ENCODE results near the gene SLC24A3. TPM values are rescaled to one million over a fixed set of nuclear protein-coding genes. Genes with fewer than 3 reads are reported as not detected.

Gene SLC24A3
- total RNA-seq, 1 donor from 2014 or later = not detected

DNA sequence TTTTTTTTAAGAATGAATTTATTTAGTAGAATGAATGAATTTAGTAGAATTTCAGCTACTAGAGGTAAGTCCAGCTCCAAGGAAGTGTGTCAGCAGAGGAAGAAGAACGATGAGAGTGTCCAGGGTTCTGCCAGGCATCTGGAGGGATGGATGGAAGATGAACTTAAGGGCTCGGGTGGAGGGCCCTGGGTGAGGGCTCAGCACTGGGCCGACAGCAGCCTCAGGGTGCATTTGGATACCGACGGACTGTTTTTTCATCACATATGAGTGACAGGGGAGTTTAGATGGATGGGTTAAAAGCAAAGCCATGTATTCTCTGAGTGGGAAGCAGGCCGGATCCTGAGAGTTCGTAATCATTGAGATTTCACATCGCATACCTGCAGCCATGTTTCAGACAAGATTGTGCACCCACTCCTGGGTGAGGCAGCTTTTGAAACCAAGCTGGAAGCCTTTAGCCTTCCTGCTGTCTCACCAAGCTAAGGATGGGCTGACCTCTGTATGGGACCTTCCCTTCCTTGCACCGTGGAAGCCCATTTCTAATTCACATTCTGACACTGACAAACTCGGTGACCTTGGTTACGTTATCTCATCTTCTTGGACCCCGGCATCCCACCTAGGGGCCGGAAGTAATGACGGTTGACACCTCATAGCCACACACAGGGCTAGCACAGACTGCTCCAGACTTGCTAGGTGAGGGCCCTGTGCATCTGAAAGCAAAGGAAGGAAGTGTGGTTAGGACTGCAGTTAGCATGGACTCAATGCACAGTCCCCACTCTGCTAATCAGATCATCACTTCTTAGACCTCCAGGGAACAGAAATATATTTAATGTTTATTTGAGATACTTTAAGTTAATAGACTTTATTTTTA lies 228.5 kb downstream of the SLC24A3 start:
- no peak for DNase-seq (ENCODE audit: low spot score)
- Mint-ChIP-seq H3K27me3 (ENCODE audit: low read depth) (no peaks in the 10 kb centered on the region), H3K4me3 (ENCODE audit: low read depth) (no peak overlapping the region), H3K9me3 (peaks cover 9% of the 10 kb centered on the region), H3K27ac (no peak overlapping the region), H3K36me3 (ENCODE audit: low read depth) (peaks cover 2% of the 10 kb centered on the region), H3K4me1 (ENCODE audit: low read depth) (peaks cover 11% of the 10 kb centered on the region)
- intact Hi-C loops (cut with micrococcal nuclease) = no loop called here

DNA sequence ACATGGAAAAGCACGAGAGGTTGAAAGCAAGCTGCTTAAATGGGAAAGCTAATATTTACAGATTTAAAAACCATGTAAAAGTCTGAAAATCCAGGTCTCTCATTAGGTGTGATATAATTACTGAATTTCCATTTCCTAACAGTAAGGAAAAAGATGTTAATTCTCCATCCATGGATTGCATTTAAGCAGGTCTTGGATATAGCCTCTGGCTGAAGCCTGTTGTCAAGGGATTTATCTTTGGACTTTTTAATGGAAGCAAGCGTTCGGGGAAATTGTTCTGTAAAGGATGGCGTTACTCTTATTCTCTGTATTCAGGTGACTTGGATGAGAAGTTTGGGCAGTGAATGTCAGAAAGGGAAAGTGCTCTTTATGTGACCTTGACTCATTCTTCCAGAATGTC lies 233.8 kb downstream of the SLC24A3 start:
- no peak for DNase-seq (ENCODE audit: low spot score)
- Mint-ChIP-seq H3K4me3 (ENCODE audit: low read depth) (no peak overlapping the region), H3K36me3 (ENCODE audit: low read depth) (peaks cover 2% of the 10 kb centered on the region), H3K27me3 (ENCODE audit: low read depth) (peaks cover 1% of the 10 kb centered on the region), H3K9me3 (peaks cover 9% of the 10 kb centered on the region), H3K27ac (no peak overlapping the region), H3K4me1 (ENCODE audit: low read depth) (peaks cover 6% of the 10 kb centered on the region)
- intact Hi-C loops (cut with micrococcal nuclease) = no loop called here

DNA sequence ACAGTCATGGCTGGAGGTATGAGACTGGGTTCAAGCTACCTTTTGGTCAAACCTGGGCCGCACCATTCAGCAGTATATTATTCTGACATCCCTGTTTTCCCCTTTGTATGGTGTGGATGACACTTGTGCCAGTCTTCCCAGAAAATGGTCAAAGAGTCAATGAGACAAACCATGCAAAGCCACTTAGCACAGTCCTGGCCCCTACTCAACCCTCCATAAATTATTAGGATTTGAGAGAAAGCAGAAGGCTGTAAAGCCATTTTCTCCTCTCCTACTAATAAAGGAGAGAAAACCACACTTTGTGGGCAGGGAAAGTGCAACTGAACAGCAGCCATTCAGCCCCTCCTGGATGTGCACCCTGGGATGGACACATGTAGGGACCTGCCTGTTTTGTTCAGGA lies 236.2 kb downstream of the SLC24A3 start:
- peaks cover 2% of the 10 kb centered on the region for H3K27me3 Mint-ChIP-seq (ENCODE audit: low read depth)
- DNase-seq (ENCODE audit: low spot score) = no peak
- H3K4me3 Mint-ChIP-seq (ENCODE audit: low read depth) = no peak overlapping the region
- peaks cover under 1% of the 10 kb centered on the region for H3K36me3 Mint-ChIP-seq (ENCODE audit: low read depth)
- no peak overlapping the region for H3K27ac Mint-ChIP-seq
- intact Hi-C loops (cut with micrococcal nuclease) = no loop called here
- peaks cover 6% of the 10 kb centered on the region for H3K9me3 Mint-ChIP-seq
- H3K4me1 Mint-ChIP-seq (ENCODE audit: low read depth) = peaks cover 14% of the 10 kb centered on the region

DNA sequence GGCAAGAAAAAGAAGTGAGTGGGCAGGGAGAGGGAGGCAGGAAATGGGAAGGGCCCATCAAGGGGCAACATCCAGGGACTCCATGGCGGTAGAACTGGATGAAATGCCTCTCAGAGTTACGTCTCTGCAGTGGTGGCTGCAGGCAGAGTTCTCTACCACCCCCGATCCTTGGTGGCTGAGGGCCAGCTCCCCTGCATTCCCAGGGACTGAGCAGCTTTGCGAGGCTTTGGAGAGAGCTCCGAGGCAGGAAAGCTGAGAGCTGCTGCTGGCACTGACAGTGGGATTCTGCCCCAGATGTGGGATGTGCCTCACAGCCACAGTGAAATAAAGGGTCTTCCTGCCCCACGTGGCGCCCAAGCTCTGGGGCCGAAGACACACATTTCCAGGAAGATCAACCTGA lies 236.6 kb downstream of the SLC24A3 start:
- H3K36me3 Mint-ChIP-seq (ENCODE audit: low read depth) = no peaks in the 10 kb centered on the region
- H3K9me3 Mint-ChIP-seq = peaks cover 2% of the 10 kb centered on the region
- peaks cover 2% of the 10 kb centered on the region for H3K27me3 Mint-ChIP-seq (ENCODE audit: low read depth)
- H3K4me3 Mint-ChIP-seq (ENCODE audit: low read depth) = no peak overlapping the region
- DNase-seq (ENCODE audit: low spot score) = no peak
- H3K4me1 Mint-ChIP-seq (ENCODE audit: low read depth) = peaks cover 14% of the 10 kb centered on the region
- intact Hi-C loops (cut with micrococcal nuclease) = no loop called here
- H3K27ac Mint-ChIP-seq = no peak overlapping the region

DNA sequence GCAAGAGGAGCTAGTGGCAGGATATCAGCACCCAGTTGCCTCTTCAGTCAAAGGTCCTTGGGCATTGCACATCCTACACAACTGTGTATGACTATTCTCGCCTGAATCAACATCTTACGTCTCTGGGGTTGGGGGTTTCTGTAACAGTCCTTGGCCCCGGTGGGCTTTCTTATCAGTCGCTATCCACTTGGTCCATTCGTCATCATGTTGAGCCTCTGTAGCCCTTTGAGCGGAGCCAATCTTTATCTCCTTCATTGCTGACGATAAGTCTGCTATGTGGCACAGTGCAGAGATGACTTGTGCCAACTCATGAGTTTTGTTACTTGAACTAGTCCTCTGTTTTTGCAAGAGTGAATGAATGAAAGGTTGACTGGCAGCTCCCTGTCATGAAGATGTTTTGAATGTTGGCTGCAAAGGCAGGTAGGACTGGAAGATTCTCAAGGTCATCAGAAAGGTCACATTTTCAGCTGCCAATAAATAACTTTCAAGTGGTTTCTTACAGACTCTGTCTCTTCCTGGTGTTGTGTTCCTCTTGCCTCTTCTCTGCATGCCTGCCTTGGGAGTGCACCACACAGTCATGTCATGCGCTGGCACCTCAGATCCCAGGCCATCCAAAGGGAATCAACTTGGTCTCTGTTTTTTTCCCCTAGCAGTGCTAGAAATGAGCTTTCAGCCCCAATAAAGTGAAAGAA lies 238.9 kb downstream of the SLC24A3 start:
- H3K4me3 Mint-ChIP-seq (ENCODE audit: low read depth) = no peak overlapping the region
- DNase-seq (ENCODE audit: low spot score) = no peak
- no peak overlapping the region for H3K27ac Mint-ChIP-seq
- no peaks in the 10 kb centered on the region for H3K36me3 Mint-ChIP-seq (ENCODE audit: low read depth)
- H3K27me3 Mint-ChIP-seq (ENCODE audit: low read depth) = peaks cover 2% of the 10 kb centered on the region
- intact Hi-C loops (cut with micrococcal nuclease) = no loop called here
- H3K4me1 Mint-ChIP-seq (ENCODE audit: low read depth) = peaks cover 14% of the 10 kb centered on the region
- no peaks in the 10 kb centered on the region for H3K9me3 Mint-ChIP-seq

DNA sequence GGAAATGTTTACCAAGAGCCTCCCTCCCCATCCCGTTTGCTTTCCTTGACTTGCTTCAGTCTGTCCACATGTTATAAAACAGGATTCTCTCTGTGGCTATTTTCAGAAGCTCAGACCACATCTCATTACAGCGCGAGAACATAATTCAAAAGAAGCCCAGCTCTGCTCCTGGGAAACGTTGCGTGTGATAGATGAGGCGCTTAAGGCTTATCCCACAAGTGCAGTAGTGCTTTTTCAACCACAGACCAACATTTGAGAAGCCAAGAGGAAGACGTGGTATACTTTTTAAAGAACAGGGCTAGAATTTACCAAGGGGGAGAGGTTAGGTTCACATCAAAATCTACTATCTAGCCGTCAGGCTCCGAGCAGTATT lies 239.5 kb downstream of the SLC24A3 start:
- Mint-ChIP-seq H3K36me3 (ENCODE audit: low read depth) (no peaks in the 10 kb centered on the region), H3K4me1 (ENCODE audit: low read depth) (peaks cover 16% of the 10 kb centered on the region), H3K4me3 (ENCODE audit: low read depth) (no peak overlapping the region), H3K27me3 (ENCODE audit: low read depth) (peaks cover 2% of the 10 kb centered on the region), H3K9me3 (no peaks in the 10 kb centered on the region), H3K27ac (no peak overlapping the region)
- DNase-seq (ENCODE audit: low spot score) = no peak
- intact Hi-C loops (cut with micrococcal nuclease) = no loop called here

DNA sequence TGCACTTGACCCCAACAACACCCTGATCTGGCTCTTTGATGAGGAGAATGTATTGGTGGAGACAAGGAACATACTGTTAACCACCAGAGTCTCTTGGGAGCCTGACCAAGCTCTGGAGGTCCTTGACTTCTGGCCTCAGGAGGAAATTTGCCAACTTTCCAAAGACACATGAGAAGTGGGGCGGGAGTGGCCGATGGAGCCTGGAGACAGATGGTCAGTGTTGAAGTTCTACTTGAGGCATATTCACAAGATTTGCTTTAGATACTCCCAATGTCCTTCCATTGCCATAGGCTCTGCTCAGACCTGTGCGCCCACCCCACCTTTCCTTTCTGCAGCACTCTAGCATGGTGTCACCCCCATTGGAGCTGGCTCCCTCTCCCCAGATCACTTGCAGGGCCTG lies 241.0 kb downstream of the SLC24A3 start:
- DNase-seq (ENCODE audit: low spot score) = no peak
- Mint-ChIP-seq H3K27me3 (ENCODE audit: low read depth) (peaks cover 2% of the 10 kb centered on the region), H3K4me3 (ENCODE audit: low read depth) (no peak overlapping the region), H3K36me3 (ENCODE audit: low read depth) (no peaks in the 10 kb centered on the region), H3K27ac (no peak overlapping the region), H3K4me1 (ENCODE audit: low read depth) (peaks cover 16% of the 10 kb centered on the region), H3K9me3 (no peaks in the 10 kb centered on the region)
- intact Hi-C loops (cut with micrococcal nuclease) = no loop called here

DNA sequence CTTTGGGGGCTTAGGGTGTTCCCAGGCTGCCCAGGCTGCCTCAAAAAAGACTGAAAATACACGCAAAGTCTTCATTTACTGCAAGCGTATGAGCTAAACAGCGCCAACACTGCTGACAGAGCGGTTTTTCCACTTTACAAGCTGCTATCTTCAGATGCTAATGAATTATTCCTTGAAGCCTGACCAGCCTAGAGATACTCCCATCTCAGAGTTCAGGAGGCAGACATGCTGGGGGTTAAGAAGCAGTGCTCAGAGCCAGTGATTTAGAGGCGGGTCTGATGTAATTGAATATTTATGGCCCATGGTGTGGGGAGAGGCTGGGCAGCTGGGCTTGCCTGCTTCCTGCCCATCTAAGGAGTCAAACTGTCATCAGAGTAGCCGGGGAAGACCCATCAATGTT lies 241.4 kb downstream of the SLC24A3 start:
- H3K36me3 Mint-ChIP-seq (ENCODE audit: low read depth) = no peaks in the 10 kb centered on the region
- DNase-seq (ENCODE audit: low spot score) = no peak
- no peak overlapping the region for H3K4me3 Mint-ChIP-seq (ENCODE audit: low read depth)
- no peak overlapping the region for H3K27ac Mint-ChIP-seq
- no peaks in the 10 kb centered on the region for H3K9me3 Mint-ChIP-seq
- peaks cover 16% of the 10 kb centered on the region for H3K4me1 Mint-ChIP-seq (ENCODE audit: low read depth)
- H3K27me3 Mint-ChIP-seq (ENCODE audit: low read depth) = peaks cover 2% of the 10 kb centered on the region
- intact Hi-C loops (cut with micrococcal nuclease) = no loop called here

DNA sequence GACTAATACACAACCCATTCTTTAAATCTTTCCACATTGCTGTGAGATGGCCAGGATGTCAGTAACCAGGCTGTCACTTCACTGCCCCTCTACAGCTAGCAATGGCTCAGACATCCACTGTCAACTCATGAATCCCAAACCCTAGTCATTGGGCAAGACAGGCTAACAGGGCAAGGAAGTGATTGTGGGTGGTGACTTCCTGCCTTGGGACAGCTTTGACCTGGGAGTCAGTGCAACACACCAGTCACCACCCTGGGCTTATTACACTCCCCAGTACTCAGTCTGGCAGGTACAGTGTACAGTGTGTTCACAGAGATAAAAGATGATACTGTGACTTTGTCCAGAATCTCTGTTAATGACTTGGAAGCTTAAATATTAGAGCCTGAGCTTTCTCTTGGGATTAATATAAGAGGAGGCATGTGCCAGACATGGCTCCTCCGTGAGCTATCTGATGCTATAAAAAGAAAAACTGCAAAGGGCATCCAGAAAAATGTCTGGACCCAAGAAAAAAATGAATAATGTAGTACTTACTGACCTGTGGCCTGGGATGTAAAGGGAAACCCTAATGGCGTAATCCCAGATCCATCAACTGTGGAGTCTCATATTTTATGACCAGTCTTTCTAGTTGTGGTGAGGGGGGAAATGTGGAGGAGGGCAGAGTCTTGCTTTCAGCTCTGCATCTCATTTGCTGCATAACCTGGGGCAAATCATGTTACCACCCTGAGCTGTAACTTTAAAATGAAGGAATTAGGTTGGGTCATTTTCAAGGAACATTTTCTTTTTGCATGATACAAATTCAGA lies 244.4 kb downstream of the SLC24A3 start:
- peaks cover 10% of the 10 kb centered on the region for H3K4me1 Mint-ChIP-seq (ENCODE audit: low read depth)
- no peak for DNase-seq (ENCODE audit: low spot score)
- H3K27ac Mint-ChIP-seq = no peak overlapping the region
- no peak overlapping the region for H3K4me3 Mint-ChIP-seq (ENCODE audit: low read depth)
- no peaks in the 10 kb centered on the region for H3K27me3 Mint-ChIP-seq (ENCODE audit: low read depth)
- intact Hi-C loops (cut with micrococcal nuclease) = no loop called here
- no peaks in the 10 kb centered on the region for H3K9me3 Mint-ChIP-seq
- H3K36me3 Mint-ChIP-seq (ENCODE audit: low read depth) = no peaks in the 10 kb centered on the region

DNA sequence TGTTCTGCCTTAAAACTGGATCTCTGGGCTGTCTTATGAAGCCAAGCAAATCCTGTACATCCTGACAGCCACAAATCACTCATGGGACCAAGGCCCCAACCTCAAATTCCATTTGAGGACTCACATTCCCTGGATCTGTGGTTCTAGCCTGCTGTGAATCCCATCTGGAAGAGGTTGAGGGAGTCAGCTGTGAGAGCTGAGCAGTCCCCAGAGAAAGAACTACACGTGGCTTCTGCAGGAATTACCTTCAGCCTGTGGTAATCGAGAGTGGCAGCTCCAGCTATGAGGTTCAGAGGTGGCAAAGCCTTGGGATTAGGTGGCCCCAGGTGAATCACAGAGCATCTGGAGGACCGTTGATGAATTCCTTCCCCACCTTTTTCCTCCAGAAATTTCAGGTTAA lies 245.2 kb downstream of the SLC24A3 start:
- Mint-ChIP-seq H3K9me3 (no peaks in the 10 kb centered on the region), H3K36me3 (ENCODE audit: low read depth) (no peaks in the 10 kb centered on the region), H3K4me1 (ENCODE audit: low read depth) (peaks cover 2% of the 10 kb centered on the region), H3K27ac (no peak overlapping the region), H3K27me3 (ENCODE audit: low read depth) (no peaks in the 10 kb centered on the region), H3K4me3 (ENCODE audit: low read depth) (no peak overlapping the region)
- no peak for DNase-seq (ENCODE audit: low spot score)
- intact Hi-C loops (cut with micrococcal nuclease) = no loop called here

DNA sequence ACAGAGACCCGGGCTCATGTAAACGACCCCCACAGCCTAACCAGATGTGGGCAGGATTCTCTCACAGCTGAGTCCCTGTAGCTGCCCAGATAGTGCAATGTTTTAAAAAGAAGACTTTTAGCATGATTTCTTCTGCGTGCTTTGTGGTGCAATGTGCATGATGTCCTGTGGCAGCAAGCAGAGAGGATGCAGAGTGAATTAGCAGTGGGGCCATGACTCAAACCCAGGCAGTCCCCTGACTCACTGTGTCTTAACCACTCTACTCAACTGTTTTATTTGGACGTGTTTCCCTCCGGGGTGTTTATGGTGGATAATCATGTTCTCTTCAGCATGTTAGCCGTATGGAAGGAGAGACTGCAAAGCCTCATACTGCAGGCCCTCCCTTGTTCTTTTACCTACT lies 247.9 kb downstream of the SLC24A3 start:
- no peak overlapping the region for H3K4me3 Mint-ChIP-seq (ENCODE audit: low read depth)
- H3K36me3 Mint-ChIP-seq (ENCODE audit: low read depth) = no peaks in the 10 kb centered on the region
- H3K27me3 Mint-ChIP-seq (ENCODE audit: low read depth) = no peaks in the 10 kb centered on the region
- H3K9me3 Mint-ChIP-seq = no peaks in the 10 kb centered on the region
- DNase-seq (ENCODE audit: low spot score) = no peak
- H3K27ac Mint-ChIP-seq = no peak overlapping the region
- H3K4me1 Mint-ChIP-seq (ENCODE audit: low read depth) = peaks cover 2% of the 10 kb centered on the region
- intact Hi-C loops (cut with micrococcal nuclease) = no loop called here

DNA sequence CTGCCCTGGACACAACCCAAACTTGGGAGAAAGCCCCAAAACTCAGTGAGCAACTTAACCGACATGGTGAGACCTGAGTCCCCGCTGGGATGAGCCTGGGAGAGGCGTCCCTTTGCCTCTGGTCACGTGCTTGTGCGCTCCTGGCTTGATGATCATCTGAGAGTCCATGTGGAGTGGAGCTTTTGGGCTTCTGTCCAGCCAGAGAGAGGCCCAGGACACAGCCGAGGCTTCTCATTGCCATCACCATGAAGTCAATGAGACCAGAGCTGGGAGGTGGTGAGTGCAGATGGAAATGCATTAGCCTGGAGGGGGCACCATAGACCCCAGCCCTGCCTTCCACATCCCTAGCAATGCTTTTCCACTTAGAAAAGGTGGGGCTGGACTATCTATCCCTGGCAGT lies 250.0 kb downstream of the SLC24A3 start:
- DNase-seq (ENCODE audit: low spot score) = no peak
- intact Hi-C loops (cut with micrococcal nuclease) = no loop called here
- no peaks in the 10 kb centered on the region for H3K27me3 Mint-ChIP-seq (ENCODE audit: low read depth)
- no peaks in the 10 kb centered on the region for H3K9me3 Mint-ChIP-seq
- no peak overlapping the region for H3K4me3 Mint-ChIP-seq (ENCODE audit: low read depth)
- no peaks in the 10 kb centered on the region for H3K4me1 Mint-ChIP-seq (ENCODE audit: low read depth)
- H3K36me3 Mint-ChIP-seq (ENCODE audit: low read depth) = no peaks in the 10 kb centered on the region
- no peak overlapping the region for H3K27ac Mint-ChIP-seq

DNA sequence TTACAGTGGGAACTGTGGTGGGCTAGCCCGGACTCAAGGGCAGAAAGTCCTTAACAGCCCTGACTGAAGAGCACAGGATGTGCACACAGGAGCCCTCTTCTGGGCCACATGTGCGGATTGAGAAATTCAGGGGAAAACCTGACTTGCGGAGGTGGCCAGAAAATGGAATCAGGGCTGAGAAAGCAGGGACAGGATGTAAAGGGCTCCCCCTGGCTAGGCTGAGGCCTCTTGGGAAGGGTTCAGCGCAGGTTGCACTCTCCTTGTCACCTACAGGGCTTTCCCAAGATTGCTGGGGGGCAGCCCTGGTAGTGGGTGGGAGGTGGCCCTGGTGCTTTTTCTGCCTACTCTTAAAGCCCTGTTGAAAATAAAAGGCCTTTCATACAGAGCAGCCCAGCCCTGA lies 251.2 kb downstream of the SLC24A3 start:
- no peak overlapping the region for H3K27ac Mint-ChIP-seq
- H3K4me3 Mint-ChIP-seq (ENCODE audit: low read depth) = no peak overlapping the region
- no peaks in the 10 kb centered on the region for H3K27me3 Mint-ChIP-seq (ENCODE audit: low read depth)
- no peaks in the 10 kb centered on the region for H3K36me3 Mint-ChIP-seq (ENCODE audit: low read depth)
- no peak for DNase-seq (ENCODE audit: low spot score)
- intact Hi-C loops (cut with micrococcal nuclease) = no loop called here
- H3K4me1 Mint-ChIP-seq (ENCODE audit: low read depth) = no peaks in the 10 kb centered on the region
- no peaks in the 10 kb centered on the region for H3K9me3 Mint-ChIP-seq

Data from activated T-helper 2 cell treated with anti-CD3 and anti-CD28 coated beads, Interferon-gamma antibody, Interleukin-2, Interleukin-4, amounts not matched to agents 10 μg/mL and 5 μg/mL and 100 μg/mL, durations not matched to agents 14 hours and 24 hours and 36 hours (primary cell).